Measurements from ENCODE around the gene PPP2R5A.

The PPP2R5A gene

GRCh38 chr1:212254853-212255363 lies 30.3 kb upstream of the PPP2R5A start:
- H3K4me3 ChIP-seq (ENCODE audit: control insufficient read depth, low read depth, low read length) = no peak overlapping the region
- no peak for DNase-seq (ENCODE audit: low read depth)
- TF ChIP-seq CTCF (conservative IDR thresholded peaks at IDR 0.05; ENCODE audit: control insufficient read depth, insufficient read depth, low read depth, low read length) = no peak

GRCh38 chr1:212255705-212256307 lies 29.4 kb upstream of the PPP2R5A start:
- no peak overlapping the region for H3K4me3 ChIP-seq (ENCODE audit: control insufficient read depth, low read depth, low read length)
- no peak for TF ChIP-seq CTCF (conservative IDR thresholded peaks at IDR 0.05; ENCODE audit: control insufficient read depth, insufficient read depth, low read depth, low read length)
- no peak for DNase-seq (ENCODE audit: low read depth)

GRCh38 chr1:212256369-212256768 lies 28.8 kb upstream of the PPP2R5A start:
- H3K4me3 ChIP-seq (ENCODE audit: control insufficient read depth, low read depth, low read length) = no peak overlapping the region
- no peak for TF ChIP-seq CTCF (conservative IDR thresholded peaks at IDR 0.05; ENCODE audit: control insufficient read depth, insufficient read depth, low read depth, low read length)
- no peak for DNase-seq (ENCODE audit: low read depth)

GRCh38 chr1:212257157-212257556 lies 28.1 kb upstream of the PPP2R5A start:
- no peak overlapping the region for H3K4me3 ChIP-seq (ENCODE audit: control insufficient read depth, low read depth, low read length)
- no peak for DNase-seq (ENCODE audit: low read depth)
- no peak for TF ChIP-seq CTCF (conservative IDR thresholded peaks at IDR 0.05; ENCODE audit: control insufficient read depth, insufficient read depth, low read depth, low read length)

GRCh38 chr1:212259693-212260480 lies 25.3 kb upstream of the PPP2R5A start:
- no peak for DNase-seq (ENCODE audit: low read depth)
- no peak overlapping the region for H3K4me3 ChIP-seq (ENCODE audit: control insufficient read depth, low read depth, low read length)
- TF ChIP-seq CTCF (conservative IDR thresholded peaks at IDR 0.05; ENCODE audit: control insufficient read depth, insufficient read depth, low read depth, low read length) = no peak

GRCh38 chr1:212260557-212261355 lies 24.5 kb upstream of the PPP2R5A start:
- DNase-seq (ENCODE audit: low read depth) = no peak
- TF ChIP-seq CTCF (conservative IDR thresholded peaks at IDR 0.05; ENCODE audit: control insufficient read depth, insufficient read depth, low read depth, low read length) = no peak
- no peak overlapping the region for H3K4me3 ChIP-seq (ENCODE audit: control insufficient read depth, low read depth, low read length)

All from fibroblast of mammary gland (primary cell).